Subcutaneous abdominal adipose tissue (tissue), 5 donors: ENCODE measurements around the gene NIPAL3.

ENCODE experiments used
- H3K27ac ChIP-seq: one replicate; pipeline ENCODE4 v1.7.0; 2013; ENCODE audit warnings: low read depth, mild to moderate bottlenecking, inconsistent platforms, low read length, moderate library complexity
- H3K27me3 ChIP-seq, 5 donors: one replicate each; pipeline ENCODE4 v1.7.0; 2013; ENCODE audit warnings: low read length in 5 of 5, inconsistent platforms in 1 of 5; ENCODE audit not compliant: control insufficient read depth in 5 of 5, insufficient read depth in 4 of 5
- H3K36me3 ChIP-seq, 5 donors: one replicate each; pipeline ENCODE4 v1.7.0; 2013; ENCODE audit warnings: low read length in 5 of 5; ENCODE audit not compliant: control insufficient read depth in 5 of 5, insufficient read depth in 5 of 5
- H3K4me1 ChIP-seq, 5 donors: one replicate each; pipeline ENCODE4 v1.7.0; 2013; ENCODE audit warnings: low read length in 5 of 5, mild to moderate bottlenecking in 3 of 5, moderate library complexity in 1 of 5; ENCODE audit not compliant: control insufficient read depth in 5 of 5, insufficient read depth in 5 of 5
- H3K4me3 ChIP-seq, 5 donors: one replicate each; pipeline ENCODE4 v1.7.0; 2013; ENCODE audit warnings: low read length in 5 of 5, low read depth in 1 of 5
- H3K9ac ChIP-seq, 5 donors: one replicate each; pipeline ENCODE4 v1.7.0; 2013; ENCODE audit warnings: low read length in 5 of 5, mild to moderate bottlenecking in 4 of 5, moderate library complexity in 3 of 5
- H3K9me3 ChIP-seq, 5 donors: one replicate each; pipeline ENCODE4 v1.7.0; 2013; ENCODE audit warnings: low read length in 5 of 5; ENCODE audit not compliant: control insufficient read depth in 5 of 5
- donor health status: healthy.
- donor health status: healthy.
- donor health status: healthy.
- donor health status: healthy.
- donor health status: healthy.

Gene NIPAL3

DNA sequence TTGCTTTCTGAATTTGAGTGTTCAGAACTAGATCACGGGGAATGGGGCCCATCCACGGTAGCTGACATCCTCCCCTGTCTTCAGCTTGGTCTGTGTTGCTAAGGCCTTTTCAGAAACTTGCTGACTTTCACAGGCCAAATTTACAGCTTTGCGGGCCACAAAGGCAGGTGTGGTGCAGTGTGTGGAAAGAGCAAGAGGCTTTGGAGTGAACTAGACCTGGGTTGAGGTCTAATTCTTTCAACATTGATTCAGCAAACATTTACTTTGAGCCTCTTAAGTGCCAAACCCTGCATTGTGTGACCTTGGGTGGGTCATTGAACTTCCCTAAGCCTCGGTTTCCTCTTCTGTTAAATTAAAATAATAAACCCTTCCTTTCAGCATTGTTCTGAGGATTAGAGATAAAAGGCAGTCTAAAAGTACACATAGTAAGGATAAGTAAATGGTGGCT is 26.3 kb upstream of the NIPAL3 start:
- no peak overlapping the region for H3K9ac ChIP-seq
- H3K4me1 ChIP-seq = peaks cover 0 to 26% (median 18%) of the 10 kb centered on the region in 5 donors
- no peaks in the 10 kb centered on the region for H3K9me3 ChIP-seq
- H3K36me3 ChIP-seq = peaks cover 0 to 17% (median 5%) of the 10 kb centered on the region in 5 donors
- H3K27ac ChIP-seq = no peak overlapping the region
- H3K27me3 ChIP-seq = peaks cover 0 to 3% (median 0%) of the 10 kb centered on the region in 5 donors
- no peak overlapping the region for H3K4me3 ChIP-seq

- Histone ChIP-seq H3K9ac (peak overlapping the region in 3 of 5 donors; percentile 30 to 72 (median 62)), H3K27ac (peak overlapping the region; percentile 81), H3K9me3 (no peaks in the 10 kb centered on the region), H3K4me3 (peak overlapping the region in 4 of 5 donors; percentile 19 to 50 (median 31)), H3K27me3 (peaks cover 0 to 3% (median 0%) of the 10 kb centered on the region in 5 donors), H3K4me1 (peaks cover 0 to 24% (median 18%) of the 10 kb centered on the region in 5 donors), H3K36me3 (peaks cover 0 to 17% (median 5%) of the 10 kb centered on the region in 5 donors)
These were observed 24.4 kb upstream of the NIPAL3 start for GRCh38 chr1:24390924-24391782.

- H3K9me3 ChIP-seq = no peaks in the 10 kb centered on the region
- H3K27me3 ChIP-seq = no peaks in the 10 kb centered on the region
- H3K4me3 ChIP-seq = peak overlapping the region in 4 of 5 donors; percentile 19 to 50 (median 31)
- peak overlapping the region; percentile 81 for H3K27ac ChIP-seq
- H3K9ac ChIP-seq = peak overlapping the region in 3 of 5 donors; percentile 30 to 72 (median 62)
- peaks cover 0 to 24% (median 18%) of the 10 kb centered on the region in 5 donors for H3K4me1 ChIP-seq
- peaks cover 0 to 10% (median 5%) of the 10 kb centered on the region in 5 donors for H3K36me3 ChIP-seq
These were observed 23.6 kb upstream of the NIPAL3 start for GRCh38 chr1:24391882-24392603.

DNA sequence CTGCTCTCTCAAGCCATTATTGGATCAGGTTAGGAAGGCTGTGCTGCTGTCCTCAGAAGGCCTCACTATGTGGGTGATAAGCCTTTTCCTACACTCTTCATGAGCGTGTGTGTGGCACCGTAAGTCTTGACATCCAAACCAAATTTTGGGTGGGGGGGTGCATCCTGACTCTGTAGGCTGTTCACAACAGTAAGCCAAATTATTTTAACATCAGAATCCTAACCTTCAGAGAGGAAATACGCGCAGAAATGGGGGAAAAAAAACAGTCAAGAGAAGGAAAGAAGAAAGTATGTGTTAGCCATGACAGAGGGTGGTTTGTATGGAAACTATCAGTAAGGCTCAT is 23.0 kb upstream of the NIPAL3 start:
- Histone ChIP-seq H3K4me1 (peaks cover 0 to 24% (median 18%) of the 10 kb centered on the region in 5 donors), H3K4me3 (no peak overlapping the region), H3K27ac (peak overlapping the region; percentile 81), H3K9me3 (no peaks in the 10 kb centered on the region), H3K27me3 (no peaks in the 10 kb centered on the region), H3K36me3 (peaks cover 0 to 6% (median 5%) of the 10 kb centered on the region in 5 donors), H3K9ac (peak overlapping the region in 1 of 5 donors; percentile 25)

GRCh38 chr1:24392982-24393650 is 22.5 kb upstream of the NIPAL3 start:
- peaks cover 0 to 24% (median 18%) of the 10 kb centered on the region in 5 donors for H3K4me1 ChIP-seq

DNA sequence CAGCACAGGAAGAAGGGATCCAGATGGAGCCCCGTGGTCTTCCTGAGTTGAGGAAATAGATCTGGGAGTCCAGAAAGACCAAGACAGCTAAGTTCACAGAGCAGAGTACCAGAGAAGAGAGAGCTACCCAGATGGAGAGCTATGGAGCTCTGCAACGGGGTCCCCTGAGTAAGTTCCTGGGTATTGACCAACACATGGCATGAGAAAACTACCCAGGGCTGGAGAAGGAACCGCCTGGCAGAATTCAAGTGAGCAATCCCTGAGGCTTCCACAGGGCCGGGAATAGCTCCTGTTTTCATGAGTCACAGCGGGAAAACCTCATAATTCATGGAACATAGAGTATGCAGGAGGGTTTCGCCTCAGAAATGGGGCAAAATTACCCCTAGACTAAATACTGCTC is 21.7 kb upstream of the NIPAL3 start:
- Histone ChIP-seq H3K27ac (peak overlapping the region; percentile 16), H3K9ac (no peak overlapping the region), H3K27me3 (no peaks in the 10 kb centered on the region), H3K9me3 (no peaks in the 10 kb centered on the region), H3K36me3 (peaks cover 0 to 5% (median 0%) of the 10 kb centered on the region in 5 donors), H3K4me3 (no peak overlapping the region), H3K4me1 (peaks cover 0 to 24% (median 18%) of the 10 kb centered on the region in 5 donors)

More at GRCh38 chr1:24392982-24393650, 22.5 kb upstream of the NIPAL3 start:
- Histone ChIP-seq H3K27me3 (no peaks in the 10 kb centered on the region), H3K4me3 (no peak overlapping the region), H3K9ac (no peak overlapping the region), H3K9me3 (no peaks in the 10 kb centered on the region), H3K27ac (peak overlapping the region; percentile 16), H3K36me3 (peaks cover 0 to 6% (median 4%) of the 10 kb centered on the region in 5 donors)

- no peak overlapping the region for H3K27ac ChIP-seq
- H3K9me3 ChIP-seq = no peaks in the 10 kb centered on the region
- no peak overlapping the region for H3K9ac ChIP-seq
- no peak overlapping the region for H3K4me3 ChIP-seq
- peaks cover 0 to 11% (median 9%) of the 10 kb centered on the region in 5 donors for H3K36me3 ChIP-seq
- no peaks in the 10 kb centered on the region for H3K4me1 ChIP-seq
- no peaks in the 10 kb centered on the region for H3K27me3 ChIP-seq
These were observed 15.5 kb upstream of the NIPAL3 start for GRCh38 chr1:24400065-24400464.

DNA sequence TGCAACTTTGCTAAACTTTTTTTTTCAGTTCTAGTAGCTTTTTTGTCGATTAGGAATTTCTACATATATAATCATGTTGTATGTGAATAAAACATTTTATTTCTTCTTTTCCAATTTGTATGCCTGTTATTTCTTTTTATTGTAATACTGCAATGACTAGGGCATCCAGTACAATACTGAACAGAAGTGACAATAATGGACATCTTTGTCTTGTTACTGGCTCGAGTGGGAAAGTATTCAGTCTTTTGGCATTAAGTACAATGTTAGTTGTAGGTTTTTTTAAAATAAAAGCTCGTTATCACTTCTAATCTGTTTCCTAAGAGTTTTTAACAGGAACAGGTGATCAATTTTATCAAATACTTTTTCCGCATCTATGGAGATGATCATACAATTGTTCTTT is 11.8 kb upstream of the NIPAL3 start:
- H3K4me3 ChIP-seq = no peak overlapping the region
- no peak overlapping the region for H3K27ac ChIP-seq
- H3K9me3 ChIP-seq = peaks cover 0 to 6% (median 0%) of the 10 kb centered on the region in 5 donors
- no peak overlapping the region for H3K9ac ChIP-seq
- H3K27me3 ChIP-seq = no peaks in the 10 kb centered on the region
- H3K36me3 ChIP-seq = peaks cover 0 to 11% (median 9%) of the 10 kb centered on the region in 5 donors
- H3K4me1 ChIP-seq = no peaks in the 10 kb centered on the region

GRCh38 chr1:24406788-24407187 is 8.8 kb upstream of the NIPAL3 start:
- H3K27ac ChIP-seq = no peak overlapping the region
- no peaks in the 10 kb centered on the region for H3K4me1 ChIP-seq
- no peak overlapping the region for H3K4me3 ChIP-seq
- H3K27me3 ChIP-seq = no peaks in the 10 kb centered on the region
- H3K36me3 ChIP-seq = no peaks in the 10 kb centered on the region
- H3K9ac ChIP-seq = no peak overlapping the region
- peaks cover 0 to 6% (median 0%) of the 10 kb centered on the region in 5 donors for H3K9me3 ChIP-seq
